Measurements from ENCODE around the gene CEP104.
A peak's percentile ranks its signal among the peaks of the same experiment; 100 is the strongest.

CEP104 gene

GRCh38 chr1:3777647-3778589, 79.1 kb downstream of the CEP104 start:
- no peak for DNase-seq (ENCODE audit: low spot score)

GRCh38 chr1:3777078-3777547, 79.9 kb downstream of the CEP104 start:
- no peak for DNase-seq (ENCODE audit: low spot score)

GRCh38 chr1:3776231-3776961, 80.6 kb downstream of the CEP104 start:
- no peak for DNase-seq (ENCODE audit: low spot score)

GRCh38 chr1:3775490-3776230, 81.4 kb downstream of the CEP104 start:
- peak; percentile 89 for DNase-seq (ENCODE audit: low spot score)

- DNase-seq (ENCODE audit: low spot score): peak; percentile 33
Measured at GRCh38 chr1:3774946-3775489, 82.0 kb downstream of the CEP104 start.

GRCh38 chr1:3774276-3774945, 82.6 kb downstream of the CEP104 start:
- DNase-seq (ENCODE audit: low spot score): no peak

GRCh38 chr1:3773572-3774275, 83.3 kb downstream of the CEP104 start:
- DNase-seq (ENCODE audit: low spot score): no peak

GRCh38 chr1:3772715-3773571, 84.1 kb downstream of the CEP104 start, which contains the start of gene SMIM1:
TSS of gene SMIM1 (plus strand) at chr1:3772749. CDS start at chr1:3775374, 2,625 bp downstream.
- DNase-seq (ENCODE audit: low spot score): no peak

GRCh38 chr1:3772027-3772714, 84.8 kb downstream of the CEP104 start:
- peak; percentile 78 for DNase-seq (ENCODE audit: low spot score)

GRCh38 chr1:3771108-3772026, 85.6 kb downstream of the CEP104 start:
- no peak for DNase-seq (ENCODE audit: low spot score)

- no peak for DNase-seq (ENCODE audit: low spot score)
Measured at GRCh38 chr1:3770047-3770765, 86.8 kb downstream of the CEP104 start.

- DNase-seq (ENCODE audit: low spot score): no peak
Measured at GRCh38 chr1:3768811-3769390, 88.1 kb downstream of the CEP104 start.

GRCh38 chr1:3767328-3767925, 89.6 kb downstream of the CEP104 start:
- DNase-seq (ENCODE audit: low spot score): no peak

GRCh38 chr1:3763351-3764125, 93.5 kb downstream of the CEP104 start:
- no peak for DNase-seq (ENCODE audit: low spot score)

GRCh38 chr1:3762873-3763228, 94.2 kb downstream of the CEP104 start:
- no peak for DNase-seq (ENCODE audit: low spot score)
